ENCODE results near the gene SHC3.

DNA sequence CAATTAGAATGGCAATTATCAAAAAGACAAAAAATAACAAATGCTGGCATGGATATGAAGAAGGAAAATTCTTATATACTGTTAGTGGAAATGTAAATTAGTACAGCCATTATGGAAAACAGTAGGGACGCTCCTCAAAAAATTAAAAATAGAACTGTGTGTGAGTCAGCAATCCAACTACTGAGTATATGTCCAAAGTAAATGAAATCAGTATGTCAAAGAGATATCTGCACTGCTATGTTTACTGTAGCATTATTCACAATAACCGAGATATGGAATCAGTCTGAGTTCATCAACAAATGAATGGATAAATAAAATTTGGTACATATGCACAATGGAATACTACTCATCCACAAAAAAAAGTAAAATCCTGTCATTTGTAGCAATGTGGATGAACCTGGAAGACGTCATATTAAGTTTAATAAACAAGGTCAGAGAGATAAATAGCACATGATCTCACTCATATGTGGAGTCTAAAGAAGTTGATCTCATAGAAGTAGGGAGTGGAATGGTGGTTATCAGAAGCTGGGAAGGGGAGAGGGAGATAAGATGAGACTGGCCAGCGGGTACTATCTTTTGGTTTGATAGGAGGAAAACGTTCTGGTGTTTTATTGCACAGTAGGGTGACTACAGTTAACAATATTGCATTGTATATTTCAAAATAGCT lies 16.6 kb upstream of the SHC3 start:
- TF ChIP-seq POLR2AphosphoS5 (IDR thresholded peaks at IDR 0.05; ENCODE audit: low read depth, low read length), result no peak
- TF ChIP-seq, protein P1, sequence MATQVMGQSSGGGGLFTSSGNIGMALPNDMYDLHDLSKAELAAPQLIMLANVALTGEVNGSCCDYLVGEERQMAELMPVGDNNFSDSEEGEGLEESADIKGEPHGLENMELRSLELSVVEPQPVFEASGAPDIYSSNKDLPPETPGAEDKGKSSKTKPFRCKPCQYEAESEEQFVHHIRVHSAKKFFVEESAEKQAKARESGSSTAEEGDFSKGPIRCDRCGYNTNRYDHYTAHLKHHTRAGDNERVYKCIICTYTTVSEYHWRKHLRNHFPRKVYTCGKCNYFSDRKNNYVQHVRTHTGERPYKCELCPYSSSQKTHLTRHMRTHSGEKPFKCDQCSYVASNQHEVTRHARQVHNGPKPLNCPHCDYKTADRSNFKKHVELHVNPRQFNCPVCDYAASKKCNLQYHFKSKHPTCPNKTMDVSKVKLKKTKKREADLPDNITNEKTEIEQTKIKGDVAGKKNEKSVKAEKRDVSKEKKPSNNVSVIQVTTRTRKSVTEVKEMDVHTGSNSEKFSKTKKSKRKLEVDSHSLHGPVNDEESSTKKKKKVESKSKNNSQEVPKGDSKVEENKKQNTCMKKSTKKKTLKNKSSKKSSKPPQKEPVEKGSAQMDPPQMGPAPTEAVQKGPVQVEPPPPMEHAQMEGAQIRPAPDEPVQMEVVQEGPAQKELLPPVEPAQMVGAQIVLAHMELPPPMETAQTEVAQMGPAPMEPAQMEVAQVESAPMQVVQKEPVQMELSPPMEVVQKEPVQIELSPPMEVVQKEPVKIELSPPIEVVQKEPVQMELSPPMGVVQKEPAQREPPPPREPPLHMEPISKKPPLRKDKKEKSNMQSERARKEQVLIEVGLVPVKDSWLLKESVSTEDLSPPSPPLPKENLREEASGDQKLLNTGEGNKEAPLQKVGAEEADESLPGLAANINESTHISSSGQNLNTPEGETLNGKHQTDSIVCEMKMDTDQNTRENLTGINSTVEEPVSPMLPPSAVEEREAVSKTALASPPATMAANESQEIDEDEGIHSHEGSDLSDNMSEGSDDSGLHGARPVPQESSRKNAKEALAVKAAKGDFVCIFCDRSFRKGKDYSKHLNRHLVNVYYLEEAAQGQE (IDR thresholded peaks at IDR 0.05; ENCODE audit: insufficient read depth in 1 of 2, low read depth in 2 of 2, low read length in 2 of 2), result no peak
- no peak for TF ChIP-seq FOXP2 (optimal IDR thresholded peaks at IDR 0.05; ENCODE audit: borderline replicate concordance, extremely low read depth, extremely low read length, insufficient read depth)
- TF ChIP-seq SIN3A (IDR thresholded peaks at IDR 0.05; ENCODE audit: borderline replicate concordance, insufficient read depth, low read length), result no peak
